ENCODE results near the gene MTNR1B.

MTNR1B gene

DNA sequence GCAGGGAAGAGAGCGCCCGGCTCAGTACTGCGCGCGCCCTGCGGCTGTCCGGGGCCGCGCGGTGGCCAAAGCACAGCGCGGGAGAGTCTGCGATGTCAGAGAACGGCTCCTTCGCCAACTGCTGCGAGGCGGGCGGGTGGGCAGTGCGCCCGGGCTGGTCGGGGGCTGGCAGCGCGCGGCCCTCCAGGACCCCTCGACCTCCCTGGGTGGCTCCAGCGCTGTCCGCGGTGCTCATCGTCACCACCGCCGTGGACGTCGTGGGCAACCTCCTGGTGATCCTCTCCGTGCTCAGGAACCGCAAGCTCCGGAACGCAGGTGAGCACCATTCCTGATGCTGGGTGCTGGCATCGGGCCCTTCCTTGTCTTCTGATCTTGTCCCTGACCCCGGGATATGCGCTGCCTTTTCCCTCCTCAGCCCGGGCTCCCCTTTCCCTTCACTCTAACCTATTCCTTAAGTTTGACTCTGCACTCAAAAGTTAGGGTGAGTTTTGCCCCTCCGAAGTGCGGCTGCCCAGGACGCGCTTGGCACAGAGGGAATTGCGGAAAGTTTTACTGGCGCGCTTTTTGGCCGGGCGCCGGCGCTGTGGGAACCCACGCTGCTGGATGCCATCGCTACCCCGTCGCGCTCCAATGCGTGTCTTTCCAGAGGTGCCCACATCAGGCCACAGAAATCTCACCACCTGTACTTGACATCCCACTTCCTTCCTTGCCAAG lies at the start of gene MTNR1B:
TSS of gene MTNR1B (plus strand) at position 18 of the 714 bp plus-strand sequence. CDS start at position 93, 75 bp downstream.
- no peak for DNase-seq

DNA sequence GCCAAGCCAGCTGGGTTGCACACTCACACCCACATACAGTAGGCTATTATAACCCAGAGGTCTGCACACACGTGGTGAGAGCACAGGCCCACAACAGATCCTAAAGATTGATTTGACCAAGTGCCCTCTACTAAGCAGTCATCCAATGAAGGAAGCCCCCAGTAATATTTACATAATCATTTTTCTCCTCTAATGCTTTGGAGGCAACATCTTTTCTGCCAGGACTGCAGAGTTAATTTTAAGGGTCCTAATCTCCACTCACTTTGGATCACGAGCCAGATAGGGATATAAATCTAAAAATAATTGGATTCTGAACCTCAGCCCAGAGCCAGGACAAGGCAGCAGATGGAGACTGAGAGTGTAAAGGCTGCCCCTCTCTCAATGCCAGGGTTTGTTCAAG lies 49.1 kb upstream of the MTNR1B start:
- DNase-seq = no peak

DNA sequence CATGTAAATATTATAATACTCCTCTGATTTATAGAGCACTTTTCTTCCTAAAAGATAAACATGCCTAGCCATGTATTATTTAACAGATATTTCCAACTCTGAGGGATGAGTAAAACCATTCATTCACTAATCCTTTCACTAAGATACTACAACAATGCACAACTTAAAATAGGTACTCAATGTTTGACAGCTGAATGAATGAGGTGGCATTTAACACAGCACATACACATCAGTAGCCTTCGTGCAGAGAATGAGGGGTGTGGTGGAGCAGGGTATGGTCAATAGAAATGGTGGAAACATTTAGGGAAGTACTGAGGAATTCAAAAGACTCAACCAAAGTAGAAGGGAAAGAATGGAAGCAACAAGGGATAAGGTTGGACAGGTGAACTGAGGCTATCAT lies 46.7 kb upstream of the MTNR1B start:
- no peak for DNase-seq

DNA sequence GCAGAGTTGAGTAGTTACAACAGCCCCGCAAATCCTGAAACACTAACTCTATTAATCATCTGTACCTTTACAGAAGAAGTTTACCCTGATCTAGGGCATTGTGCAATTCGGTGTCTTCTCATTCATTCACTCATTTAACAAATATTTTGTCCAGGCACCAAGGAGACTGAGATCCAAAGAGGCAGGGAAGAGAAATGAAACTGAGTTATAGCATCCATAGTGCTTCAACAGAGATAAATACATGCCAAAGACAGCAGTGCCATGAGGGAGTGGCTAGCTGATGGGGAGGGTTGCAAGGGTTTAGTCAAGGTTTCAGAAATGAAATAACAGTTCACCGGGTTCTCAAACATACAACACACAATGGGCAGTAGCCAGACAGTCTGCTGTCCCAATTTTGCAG lies 40.2 kb upstream of the MTNR1B start:
- DNase-seq = peak; percentile 14

DNA sequence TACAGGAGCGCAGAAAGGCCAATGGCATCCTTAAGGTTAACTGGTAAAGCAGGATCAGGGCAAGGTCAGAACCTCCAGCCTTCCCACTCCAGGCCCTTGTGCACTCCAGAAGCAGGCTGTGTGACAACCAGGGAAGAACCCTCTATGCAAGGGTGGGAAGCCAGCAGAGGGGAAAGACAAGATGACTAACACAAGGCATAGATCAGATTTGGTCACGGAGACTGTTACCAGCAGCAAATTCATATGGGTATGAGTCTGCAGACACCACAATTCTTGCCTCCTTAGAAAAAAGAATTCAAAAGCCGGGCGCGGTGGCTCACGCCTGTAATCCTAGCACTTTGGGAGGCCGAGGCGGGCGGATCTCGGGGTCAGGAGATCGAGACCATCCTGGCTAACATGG lies 39.8 kb upstream of the MTNR1B start:
- DNase-seq = no peak

DNA sequence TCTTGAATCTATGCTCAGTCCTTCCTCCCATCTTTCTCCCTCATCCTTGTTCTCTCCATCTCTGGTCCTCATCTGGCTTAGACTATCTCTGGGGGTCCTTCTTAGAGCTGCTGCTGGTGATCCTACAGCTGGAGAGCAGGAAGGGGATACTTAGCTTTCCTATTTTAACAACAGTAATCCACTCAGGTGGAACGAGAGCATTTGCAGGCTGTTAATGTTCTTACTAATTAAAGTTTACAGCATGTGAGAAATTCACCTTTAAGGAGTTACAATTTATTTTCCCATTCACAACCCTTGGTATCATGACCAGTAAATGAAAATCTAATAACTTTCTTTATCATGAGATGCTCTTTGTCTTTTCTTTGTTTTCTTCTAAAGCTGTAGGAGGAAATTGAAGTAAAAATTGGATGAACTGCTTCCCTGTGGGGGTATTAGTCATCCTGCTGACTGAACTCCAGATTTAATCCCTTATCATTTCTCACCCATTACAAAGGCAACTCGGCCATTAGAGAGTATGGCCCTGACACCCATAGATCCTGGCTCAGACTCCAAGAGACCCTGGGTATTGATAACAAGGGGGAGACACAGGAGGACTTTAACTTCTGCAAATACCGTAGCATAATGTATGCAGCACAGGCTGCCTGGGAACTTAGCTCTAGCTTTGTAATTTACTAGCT lies 37.6 kb upstream of the MTNR1B start:
- DNase-seq = no peak

DNA sequence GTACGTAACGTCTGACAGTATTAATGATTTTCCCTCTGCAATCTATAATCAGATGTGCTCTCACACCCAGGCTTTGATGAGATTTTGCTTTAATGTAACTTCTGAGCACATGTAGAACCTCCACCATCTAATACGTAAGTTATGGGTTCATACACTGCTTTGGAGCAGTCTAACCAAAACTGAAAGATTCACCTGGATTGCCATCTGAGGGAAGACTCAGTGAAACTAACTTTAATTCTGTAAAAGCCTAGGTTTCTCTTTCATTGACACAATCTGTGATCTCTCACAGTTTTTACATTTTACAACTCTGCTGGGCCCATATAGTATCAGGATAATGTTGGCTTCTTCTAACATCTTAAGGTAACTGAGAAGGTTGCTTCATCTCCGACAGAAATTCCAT lies 30.1 kb upstream of the MTNR1B start:
- no peak for DNase-seq

DNA sequence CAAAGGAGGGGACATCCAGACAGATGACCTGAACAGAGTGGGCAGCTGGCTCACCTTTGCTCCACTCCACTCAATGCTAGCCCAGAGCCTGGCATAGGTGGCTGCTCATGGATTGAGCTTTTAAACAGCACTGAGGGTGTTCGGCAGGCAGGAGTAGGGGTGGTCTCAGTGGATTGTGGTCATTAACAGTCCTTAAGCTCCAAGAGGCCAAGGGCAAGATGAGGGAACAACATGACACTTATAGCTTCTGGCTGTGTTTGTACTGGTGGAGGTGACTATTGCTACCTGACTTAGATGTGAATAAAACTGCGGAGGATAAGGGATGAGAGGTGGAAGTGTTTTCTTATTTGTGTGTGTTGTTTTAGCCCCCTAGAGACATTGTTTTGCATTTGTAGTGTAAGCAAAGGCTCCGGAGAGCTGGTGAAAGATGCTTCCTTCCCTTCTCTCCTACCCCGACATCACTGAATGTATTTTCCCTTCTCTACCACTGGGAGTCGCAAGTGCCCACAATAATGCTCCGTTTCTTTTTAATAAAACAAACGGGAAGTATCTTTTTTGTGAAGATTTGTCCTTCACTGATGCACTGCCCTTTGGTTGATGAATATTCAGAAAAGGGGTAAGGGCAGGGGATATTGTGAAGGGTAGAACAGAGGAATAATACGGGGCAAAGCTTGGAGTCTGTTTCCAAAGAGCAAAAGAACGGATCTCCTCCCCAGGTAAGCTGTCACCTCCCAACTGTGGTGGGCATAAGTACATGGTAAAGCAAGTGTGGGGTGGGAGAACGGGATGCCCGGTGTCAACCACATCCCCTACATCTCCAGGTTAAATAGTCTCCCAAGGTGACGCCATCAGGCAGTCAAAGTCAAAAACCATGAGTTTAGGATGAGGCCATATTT lies 27.5 kb upstream of the MTNR1B start:
- peak; percentile 46 for DNase-seq

DNA sequence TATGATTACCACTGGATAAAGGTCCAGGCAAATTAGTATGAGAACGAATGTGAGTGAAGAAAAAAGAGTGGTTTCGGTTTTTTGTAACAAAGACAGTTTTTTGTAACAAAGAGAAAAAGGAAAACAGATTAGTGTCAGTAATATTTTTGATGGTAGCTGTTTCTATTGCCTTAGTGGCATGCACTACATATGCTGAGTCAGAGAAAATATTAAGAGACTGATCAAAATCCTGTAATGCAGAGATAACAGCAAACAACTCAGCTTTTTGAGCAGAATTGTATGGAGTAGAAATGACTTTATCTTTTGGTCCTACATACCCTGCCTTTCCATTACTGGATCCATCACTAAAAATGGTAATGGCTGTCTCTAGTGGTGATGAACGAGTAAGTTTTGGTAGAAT lies 22.7 kb upstream of the MTNR1B start:
- no peak for DNase-seq

DNA sequence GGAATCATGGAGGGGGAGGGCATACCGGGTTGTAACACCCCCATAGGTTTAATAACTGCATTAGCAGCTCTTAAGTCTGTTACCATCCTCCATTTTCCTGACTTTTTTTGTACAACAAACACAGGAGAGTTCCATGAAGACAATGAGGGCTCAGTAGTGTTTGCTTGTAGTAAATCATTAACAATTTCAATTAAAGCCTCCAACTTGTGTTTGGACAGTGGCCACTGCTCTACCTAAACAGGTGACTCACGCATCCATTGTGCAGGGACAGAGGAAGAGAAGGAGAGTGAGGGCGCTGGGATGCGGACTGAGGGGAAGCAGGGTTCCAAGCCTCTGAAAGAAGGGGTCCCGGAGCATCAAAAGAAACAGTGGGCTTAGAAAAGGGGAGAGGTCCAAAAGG lies 21.3 kb upstream of the MTNR1B start:
- no peak for DNase-seq

DNA sequence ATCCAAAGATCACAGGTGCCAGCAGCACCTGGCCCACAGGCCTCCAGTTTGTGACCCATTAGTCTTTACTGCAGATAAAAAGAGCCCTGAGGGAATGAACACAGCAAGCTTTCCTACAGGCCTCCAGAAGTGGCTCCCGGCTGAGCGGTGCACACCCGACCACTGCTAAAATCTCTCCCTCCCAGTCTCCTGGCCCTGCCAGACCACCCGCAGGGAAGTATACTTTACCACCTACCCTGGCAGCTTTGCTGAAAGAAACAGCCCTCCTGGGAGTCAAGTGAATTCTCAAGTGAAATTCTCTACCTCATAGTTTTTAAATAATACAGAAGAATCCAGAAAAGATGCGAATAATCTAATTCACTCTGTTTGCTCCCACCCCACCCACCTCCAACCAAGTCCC lies 15.4 kb upstream of the MTNR1B start:
- DNase-seq = no peak

DNA sequence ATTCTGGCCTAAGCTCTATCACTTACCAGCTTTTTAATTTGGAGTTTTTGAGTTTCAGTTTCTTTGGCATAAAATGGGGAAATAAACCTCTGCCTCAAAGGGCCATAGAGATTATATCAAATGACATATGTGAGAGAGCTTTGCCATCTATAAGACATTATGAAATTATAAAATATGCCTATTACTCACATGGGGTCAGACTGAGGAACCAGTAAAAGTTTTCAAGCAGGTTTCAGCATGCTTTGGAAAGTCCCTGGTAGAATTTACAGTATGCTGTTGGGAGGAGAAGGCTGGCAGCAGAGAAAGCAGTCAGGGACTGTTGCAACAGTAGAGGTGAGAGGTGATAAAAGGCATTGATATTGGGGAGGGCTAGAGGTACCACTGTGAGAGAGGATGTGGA lies 13.6 kb upstream of the MTNR1B start:
- DNase-seq = no peak

DNA sequence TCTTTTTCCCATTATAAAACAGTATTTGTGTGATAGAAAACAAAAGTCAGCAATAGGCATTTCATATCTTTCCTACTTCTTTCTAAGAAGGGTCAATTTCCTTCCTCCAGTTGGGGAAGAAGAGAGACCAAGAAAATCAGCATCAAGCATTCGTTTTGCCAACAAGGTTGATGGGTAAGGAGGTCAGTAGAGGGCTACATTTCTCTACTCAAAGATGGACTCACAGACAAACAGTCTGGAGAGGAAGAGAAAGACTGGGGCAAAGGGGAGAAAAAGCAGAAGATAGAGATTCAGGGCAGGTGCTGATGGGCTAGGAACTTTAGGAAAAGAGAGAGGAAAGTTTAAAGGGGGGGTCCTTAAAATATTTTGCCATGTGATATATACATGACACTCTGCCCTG lies 8.6 kb upstream of the MTNR1B start:
- DNase-seq = no peak

DNA sequence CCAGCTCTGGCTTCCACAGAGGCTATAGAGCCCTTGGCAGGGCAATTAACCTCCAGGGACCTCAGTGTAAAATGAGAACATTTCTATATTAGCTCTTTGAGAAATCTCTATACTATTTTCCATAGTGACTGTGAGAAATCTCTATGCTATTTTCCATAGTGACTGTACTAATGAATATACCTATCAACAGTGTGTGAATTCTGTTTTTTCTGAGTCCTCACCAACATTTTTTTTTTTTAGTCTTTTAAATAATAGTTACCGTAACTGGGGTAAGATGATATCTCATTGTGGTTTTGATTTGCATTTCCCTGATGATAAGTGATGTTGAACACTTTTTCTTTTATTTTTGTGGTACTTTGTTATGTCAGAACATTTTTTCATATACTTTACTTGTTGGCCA lies 7.0 kb upstream of the MTNR1B start:
- no peak for DNase-seq

DNA sequence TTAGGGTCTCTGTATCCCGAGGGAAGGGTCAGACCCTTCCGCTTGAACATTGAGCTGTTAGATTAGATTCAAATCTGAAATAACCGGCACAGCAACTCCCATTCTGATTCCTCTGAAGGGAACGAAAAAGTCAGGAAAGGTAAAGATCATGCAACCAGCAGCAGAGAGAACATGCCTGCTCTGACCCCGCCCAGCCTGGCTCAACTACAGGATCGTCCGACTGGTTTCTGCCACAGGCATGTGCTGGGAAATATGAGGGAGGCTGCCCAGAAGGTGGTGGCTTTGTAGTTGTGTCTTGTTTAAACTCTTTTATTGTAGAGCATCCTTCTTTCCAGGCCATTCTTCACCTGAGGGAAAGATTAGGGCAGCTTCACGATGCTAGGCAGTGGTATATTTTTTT lies 5.0 kb upstream of the MTNR1B start:
- no peak for DNase-seq

DNA sequence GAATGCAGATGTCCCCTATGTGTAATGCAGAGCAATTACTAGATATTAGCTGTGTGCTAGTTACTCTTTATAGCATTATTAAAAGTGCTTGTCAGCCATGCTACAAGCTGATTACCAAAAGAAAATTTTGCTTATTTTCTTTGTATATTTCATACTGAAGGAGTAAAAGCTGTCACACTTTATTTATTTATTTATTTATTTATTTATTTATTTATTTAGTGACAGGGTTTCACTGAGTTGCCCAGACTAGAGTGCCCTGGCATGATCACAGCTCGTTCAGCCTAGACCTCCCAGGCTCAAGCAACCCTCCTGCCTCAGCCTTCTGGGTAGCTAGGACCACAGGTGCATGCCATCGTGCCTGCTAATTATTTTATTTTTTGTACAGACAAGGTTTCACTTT lies 4.3 kb upstream of the MTNR1B start:
- no peak for DNase-seq

DNA sequence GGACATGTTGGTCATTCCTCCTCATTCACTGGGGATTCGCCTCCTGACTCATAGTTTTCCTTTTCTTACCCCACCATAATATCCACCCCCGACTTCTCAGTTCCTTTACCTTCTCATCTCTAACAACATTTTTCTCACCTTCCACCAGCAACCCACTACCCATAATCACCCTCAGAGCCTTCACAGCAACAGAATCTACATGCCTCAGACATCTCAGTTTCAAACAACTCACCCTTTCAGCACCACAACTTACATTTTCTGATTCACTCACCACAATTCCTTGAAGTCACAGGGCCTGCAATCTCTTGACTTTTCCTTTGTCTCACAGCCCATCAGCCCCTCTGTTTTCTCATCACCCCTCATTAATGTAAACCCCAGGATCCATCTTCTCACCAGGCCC lies 2.3 kb upstream of the MTNR1B start:
- no peak for DNase-seq

DNA sequence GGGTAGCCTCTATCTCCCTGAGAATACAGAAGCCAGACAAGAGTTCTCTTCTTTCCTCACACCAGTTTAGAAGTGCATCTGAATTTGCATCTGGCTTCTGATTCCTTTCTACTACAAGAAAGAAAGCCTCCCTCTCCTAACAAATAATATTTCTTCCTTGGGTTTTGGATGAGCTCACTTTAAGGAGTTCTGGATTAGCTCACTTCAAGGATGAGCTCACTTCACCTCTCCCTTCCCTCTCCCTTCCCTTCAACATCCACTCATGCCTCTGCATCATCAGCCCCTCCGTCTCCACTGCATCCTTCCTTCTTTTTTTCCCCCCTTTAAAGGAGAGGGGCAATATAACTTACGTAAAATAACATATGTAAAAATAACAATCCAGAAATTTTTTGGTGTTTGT lies 1.6 kb upstream of the MTNR1B start:
- no peak for DNase-seq

DNA sequence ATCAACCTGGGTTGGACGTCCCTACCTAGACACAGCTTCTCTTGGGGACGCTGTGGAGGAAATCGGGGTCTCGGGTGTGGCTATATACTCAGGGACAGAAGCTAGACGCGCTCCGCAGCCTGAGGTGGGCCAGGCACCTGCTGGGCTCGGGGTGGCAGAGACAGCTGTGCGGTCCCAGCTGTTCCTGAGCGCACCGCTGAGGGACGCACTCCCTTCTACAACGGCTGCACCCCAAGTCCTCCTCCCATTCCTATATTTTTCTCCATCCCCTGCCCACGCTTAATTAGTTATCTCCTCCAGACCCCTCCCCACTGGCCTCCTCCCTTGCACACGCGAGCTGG lies 188 bp upstream of the MTNR1B start:
- DNase-seq = no peak

DNA sequence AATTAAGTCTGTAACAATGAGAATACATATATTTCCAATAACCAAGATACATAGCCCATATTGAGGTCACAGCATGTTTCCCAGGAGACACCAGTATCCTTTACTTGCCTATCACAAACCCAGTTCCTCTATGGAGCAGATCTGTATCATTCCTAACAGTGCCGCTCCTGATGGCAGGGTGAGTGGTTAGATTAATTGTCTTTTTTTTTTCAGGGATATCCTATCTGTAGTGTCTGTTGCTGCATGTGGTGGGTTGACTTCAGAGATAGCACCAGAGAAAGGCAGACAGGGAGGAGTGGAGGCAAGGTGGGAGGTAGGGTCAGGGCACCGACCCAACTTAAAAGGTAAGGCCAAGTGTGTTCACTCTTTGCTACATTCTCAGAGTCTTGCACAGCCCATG lies 2.8 kb downstream of the MTNR1B start:
- no peak for DNase-seq

DNA sequence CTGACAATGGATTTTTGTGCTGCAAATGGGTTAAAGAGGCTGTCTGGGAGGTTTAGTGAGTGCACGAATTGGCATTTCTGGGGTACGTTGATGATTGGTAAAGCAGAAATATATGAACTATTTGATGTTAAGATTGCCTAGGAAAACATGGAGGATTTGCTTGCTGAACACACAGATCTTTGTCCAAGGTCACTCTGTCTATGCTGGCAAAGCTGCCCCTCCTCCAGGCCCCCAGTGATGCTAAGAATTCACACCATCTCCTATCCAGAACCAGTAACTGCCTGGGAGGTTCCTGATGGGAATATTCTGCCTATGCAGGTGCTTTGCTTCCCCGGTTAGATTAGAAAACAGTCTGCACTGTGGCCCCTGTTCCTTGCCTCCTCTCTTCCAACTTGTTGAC lies 5.8 kb downstream of the MTNR1B start:
- DNase-seq = no peak

DNA sequence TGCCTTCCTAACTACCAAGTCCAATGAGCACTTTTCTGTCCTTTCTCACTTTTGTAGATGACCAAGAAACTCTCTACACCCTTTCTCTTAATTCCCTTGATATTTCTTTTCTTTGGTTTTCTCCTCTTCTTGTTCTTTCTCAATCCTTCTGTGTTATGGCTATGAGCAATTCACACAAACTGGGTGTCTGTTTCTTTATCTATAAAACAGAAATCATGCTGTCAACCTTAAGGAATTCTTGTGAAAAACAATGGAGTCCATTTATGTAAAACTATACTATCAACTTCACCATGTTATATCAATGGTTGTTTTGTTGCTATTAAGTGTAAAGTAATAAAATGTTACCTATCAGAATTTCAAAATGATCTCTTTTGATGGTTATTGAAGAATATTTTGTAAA lies 7.2 kb downstream of the MTNR1B start:
- no peak for DNase-seq

DNA sequence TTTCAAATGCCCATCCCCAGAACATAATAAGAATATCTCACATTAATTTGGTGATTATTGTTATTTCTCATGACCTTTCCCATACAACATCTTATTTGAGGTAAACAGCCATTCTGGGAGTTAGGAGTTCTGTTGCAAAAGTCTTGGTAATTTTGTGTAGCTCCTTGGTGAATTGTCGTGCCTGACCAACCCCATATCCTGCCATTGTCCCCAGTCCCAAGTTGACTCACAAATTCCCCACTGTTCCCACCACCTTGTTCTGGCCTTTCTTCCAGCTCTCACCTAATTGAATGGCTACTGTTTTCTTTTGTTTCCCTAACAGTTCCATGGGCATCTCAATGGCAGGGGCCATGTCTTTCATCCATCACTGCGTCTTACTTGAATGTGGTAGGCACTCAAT lies 8.0 kb downstream of the MTNR1B start:
- DNase-seq = no peak

Data from fibroblast of upper back skin (primary cell).